GM19193 (cell line): ENCODE results near the gene COL5A2.

ENCODE experiments used
- POLR2A ChIP-seq: IDR thresholded peaks from 4 replicates; pipeline ENCODE4 v1.6.1; 2011; ENCODE audit not compliant: insufficient read depth, insufficient read length; ENCODE audit errors: extremely low read depth

The COL5A2 gene

GRCh38 chr2:189190685-189191084 is 11.1 kb upstream of the COL5A2 start:
- no peak for TF ChIP-seq POLR2A

- no peak for TF ChIP-seq POLR2A
Measured at GRCh38 chr2:189188115-189188805, 8.7 kb upstream of the COL5A2 start.

- TF ChIP-seq POLR2A: no peak
Measured at GRCh38 chr2:189183170-189183569, 3.6 kb upstream of the COL5A2 start.

- no peak for TF ChIP-seq POLR2A
Measured at GRCh38 chr2:189181706-189182105, 2.1 kb upstream of the COL5A2 start.

GRCh38 chr2:189178726-189179569 is 613 bp downstream of the COL5A2 start:
- no peak for TF ChIP-seq POLR2A

- TF ChIP-seq POLR2A: no peak
Measured at GRCh38 chr2:189178054-189178453, 1.5 kb downstream of the COL5A2 start.

- no peak for TF ChIP-seq POLR2A
Measured at GRCh38 chr2:189177251-189177840, 2.2 kb downstream of the COL5A2 start.

GRCh38 chr2:189176516-189176915 is 3.0 kb downstream of the COL5A2 start:
- TF ChIP-seq POLR2A: no peak

GRCh38 chr2:189175869-189176433 is 3.6 kb downstream of the COL5A2 start:
- TF ChIP-seq POLR2A: no peak

GRCh38 chr2:189171956-189172609 is 7.5 kb downstream of the COL5A2 start:
- no peak for TF ChIP-seq POLR2A

- TF ChIP-seq POLR2A: no peak
Measured at GRCh38 chr2:189168856-189169499, 10.6 kb downstream of the COL5A2 start.

GRCh38 chr2:189165656-189166380 is 13.7 kb downstream of the COL5A2 start:
- TF ChIP-seq POLR2A: no peak

- no peak for TF ChIP-seq POLR2A
Measured at GRCh38 chr2:189164746-189165145, 14.8 kb downstream of the COL5A2 start.

GRCh38 chr2:189163889-189164288 is 15.7 kb downstream of the COL5A2 start:
- TF ChIP-seq POLR2A: no peak
